ENCODE results near the gene PCDHGC3. TPM values are rescaled to one million over a fixed set of nuclear protein-coding genes. Genes with fewer than 3 reads are reported as not detected.

The PCDHGC3 gene
- total RNA-seq, 1 experiment from 2014 or later = 17.3 TPM

- Mint-ChIP-seq H3K27ac (ENCODE audit: low read depth, unreplicated experiment) (no peak within 1 kb of the TSS), H3K9me3 (ENCODE audit: unreplicated experiment) (no peaks in the 10 kb centered on the region), H3K27me3 (ENCODE audit: insufficient read depth, unreplicated experiment) (no peaks in the 10 kb centered on the region), H3K4me3 (ENCODE audit: unreplicated experiment) (no peak within 1 kb of the TSS), H3K4me1 (ENCODE audit: insufficient read depth, unreplicated experiment) (peaks cover 9% of the 10 kb centered on the region), H3K36me3 (ENCODE audit: insufficient read depth, unreplicated experiment) (peaks cover 6% of the 10 kb centered on the region)
- TF ChIP-seq CTCF (IDR thresholded peaks at IDR 0.05; ENCODE audit: unreplicated experiment) = no peak
- peak; percentile 48 for DNase-seq (ENCODE audit: unreplicated experiment)
- ChIA-PET CTCF (interaction anchor here (0.6 to 1.2 kb wide), 6 partner anchors 18 to 169 kb away, joined by 3 to 4 read pairs (median 3); partner anchors contain the start of gene TAF7), POLR2A (interaction anchor here (0.6 to 2.1 kb wide), 6 partner anchors 10 to 40 kb away, joined by 3 to 7 read pairs (median 4); partner anchors contain the start of gene PCDHGC3)
- BruUV-seq (replicated peaks) = no TSS peak
- intact Hi-C loops (cut with micrococcal nuclease) = no loop called here
Observed at GRCh38 chr5:141488591-141489561, 13.1 kb downstream of the PCDHGC3 start, which contains the start of gene PCDHGC5. Gene PCDHGC5, plus strand, starts transcription at chr5:141489081. Its CDS starts 160 bp downstream, at chr5:141489241.

GRCh38 chr5:141489841-141490240 lies 14.1 kb downstream of the PCDHGC3 start:
- Mint-ChIP-seq H3K27ac (ENCODE audit: low read depth, unreplicated experiment) (no peak overlapping the region), H3K9me3 (ENCODE audit: unreplicated experiment) (no peaks in the 10 kb centered on the region), H3K4me1 (ENCODE audit: insufficient read depth, unreplicated experiment) (peaks cover 9% of the 10 kb centered on the region), H3K27me3 (ENCODE audit: insufficient read depth, unreplicated experiment) (no peaks in the 10 kb centered on the region), H3K36me3 (ENCODE audit: insufficient read depth, unreplicated experiment) (peaks cover 6% of the 10 kb centered on the region), H3K4me3 (ENCODE audit: unreplicated experiment) (no peak overlapping the region)
- no peak for DNase-seq (ENCODE audit: unreplicated experiment)
- ChIA-PET POLR2A (interaction anchor here (0.5 to 2.1 kb wide), 2 partner anchors 19 to 340 kb away, joined by 3 to 7 read pairs; no protein-coding TSS in a partner anchor), CTCF (interaction anchor here (1.0 kb wide), 2 partner anchors 19 to 170 kb away, joined by 3 read pairs; partner anchors contain the start of gene TAF7)
- no peak for TF ChIP-seq CTCF (IDR thresholded peaks at IDR 0.05; ENCODE audit: unreplicated experiment)
- intact Hi-C loops (cut with micrococcal nuclease) = no loop called here
- BruUV-seq (replicated peaks) = no TSS peak

DNA sequence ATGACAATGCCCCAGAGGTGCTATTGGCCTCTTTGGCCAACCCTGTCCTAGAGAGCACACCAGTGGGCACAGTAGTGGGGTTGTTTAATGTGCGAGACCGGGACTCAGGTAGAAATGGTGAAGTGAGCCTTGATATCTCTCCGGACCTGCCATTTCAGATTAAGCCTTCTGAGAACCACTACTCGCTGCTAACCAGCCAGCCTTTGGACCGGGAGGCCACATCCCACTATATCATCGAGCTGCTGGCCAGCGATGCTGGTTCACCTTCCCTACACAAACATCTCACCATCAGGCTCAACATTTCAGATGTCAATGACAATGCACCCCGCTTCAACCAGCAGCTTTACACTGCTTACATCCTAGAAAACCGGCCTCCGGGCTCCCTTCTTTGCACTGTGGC lies 14.5 kb downstream of the PCDHGC3 start:
- no peaks in the 10 kb centered on the region for H3K27me3 Mint-ChIP-seq (ENCODE audit: insufficient read depth, unreplicated experiment)
- intact Hi-C loops (cut with micrococcal nuclease) = no loop called here
- CTCF ChIA-PET = interaction anchor here (0.6 to 0.7 kb wide), 2 partner anchors 109 to 177 kb away, joined by 3 read pairs; no protein-coding TSS in a partner anchor
- BruUV-seq (replicated peaks) = no TSS peak
- no peak overlapping the region for H3K4me3 Mint-ChIP-seq (ENCODE audit: unreplicated experiment)
- H3K9me3 Mint-ChIP-seq (ENCODE audit: unreplicated experiment) = no peaks in the 10 kb centered on the region
- no peak for TF ChIP-seq CTCF (IDR thresholded peaks at IDR 0.05; ENCODE audit: unreplicated experiment)
- H3K27ac Mint-ChIP-seq (ENCODE audit: low read depth, unreplicated experiment) = no peak overlapping the region
- peaks cover 9% of the 10 kb centered on the region for H3K4me1 Mint-ChIP-seq (ENCODE audit: insufficient read depth, unreplicated experiment)
- POLR2A ChIA-PET = interaction anchor here (2.1 kb wide), 1 partner anchor 19 kb away, joined by 7 read pairs; no protein-coding TSS in a partner anchor
- no peak for DNase-seq (ENCODE audit: unreplicated experiment)
- H3K36me3 Mint-ChIP-seq (ENCODE audit: insufficient read depth, unreplicated experiment) = peaks cover 7% of the 10 kb centered on the region

GRCh38 chr5:141490771-141491170 lies 15.0 kb downstream of the PCDHGC3 start:
- Mint-ChIP-seq H3K9me3 (ENCODE audit: unreplicated experiment) (no peaks in the 10 kb centered on the region), H3K36me3 (ENCODE audit: insufficient read depth, unreplicated experiment) (peaks cover 11% of the 10 kb centered on the region), H3K27me3 (ENCODE audit: insufficient read depth, unreplicated experiment) (no peaks in the 10 kb centered on the region), H3K4me1 (ENCODE audit: insufficient read depth, unreplicated experiment) (peaks cover 9% of the 10 kb centered on the region), H3K27ac (ENCODE audit: low read depth, unreplicated experiment) (no peak overlapping the region), H3K4me3 (ENCODE audit: unreplicated experiment) (no peak overlapping the region)
- CTCF ChIA-PET = interaction anchor here (0.6 to 1.7 kb wide), 3 partner anchors 15 to 178 kb away, joined by 3 to 6 read pairs (median 3); partner anchors contain the start of gene PCDHGC3
- BruUV-seq (replicated peaks) = no TSS peak
- no peak for TF ChIP-seq CTCF (IDR thresholded peaks at IDR 0.05; ENCODE audit: unreplicated experiment)
- DNase-seq (ENCODE audit: unreplicated experiment) = no peak
- intact Hi-C loops (cut with micrococcal nuclease) = no loop called here
- POLR2A ChIA-PET = no interaction called here

Measured in MCF 10A (cell line).